Glutamatergic neuron (in vitro differentiated cells): ENCODE data around the gene UBALD2. TPM values are rescaled to one million over a fixed set of nuclear protein-coding genes. Genes with fewer than 3 reads are reported as not detected.

Experiments
- DNase-seq: peaks from one replicate; pipeline ENCODE4 v3.0.0; 2022
- H3K27ac Mint-ChIP-seq: one replicate; pipeline ENCODE4 v1.8.0; 2020; ENCODE audit warnings: mild to moderate bottlenecking, mixed read lengths, inconsistent platforms; ENCODE audit not compliant: unreplicated experiment
- H3K27me3 Mint-ChIP-seq: one replicate; pipeline ENCODE4 v1.8.0; 2020; ENCODE audit warnings: mild to moderate bottlenecking, moderate library complexity, mixed read lengths, inconsistent platforms; ENCODE audit not compliant: unreplicated experiment
- H3K36me3 Mint-ChIP-seq: one replicate; pipeline ENCODE4 v1.8.0; 2020; ENCODE audit warnings: mild to moderate bottlenecking, mixed read lengths, inconsistent platforms; ENCODE audit not compliant: unreplicated experiment
- H3K4me1 Mint-ChIP-seq: one replicate; pipeline ENCODE4 v1.8.0; 2020; ENCODE audit warnings: mild to moderate bottlenecking, low read depth, mixed read lengths, inconsistent platforms; ENCODE audit not compliant: unreplicated experiment
- H3K4me3 Mint-ChIP-seq: one replicate; pipeline ENCODE4 v1.8.0; 2020; ENCODE audit warnings: mild to moderate bottlenecking, mixed read lengths, inconsistent platforms; ENCODE audit not compliant: unreplicated experiment
- H3K9me3 Mint-ChIP-seq: one replicate; pipeline ENCODE4 v1.8.0; 2020; ENCODE audit warnings: mild to moderate bottlenecking, moderate library complexity, mixed read lengths, inconsistent platforms; ENCODE audit not compliant: unreplicated experiment
- total RNA-seq: library from RNA; stranded (reverse); fragmentation: NEBNext Ultra II Directional; extraction: Animal tissue kit (Norgen Biotek cat#: 25700); gene quantifications from one replicate; pipeline ENCODE4 v1.2.1, GENCODE V29; 2021; ENCODE audit not compliant: unreplicated experiment
- TF ChIP-seq, protein P1 (sequence below): fragments of 200-600 bp; sonication (generic); IDR thresholded peaks from one replicate; pipeline ENCODE4 v1.5.0; 2021; ENCODE audit not compliant: partially characterized antibody, unreplicated experiment

Gene UBALD2
- total RNA-seq, 1 donor from 2014 or later, result 58.7 TPM

DNA sequence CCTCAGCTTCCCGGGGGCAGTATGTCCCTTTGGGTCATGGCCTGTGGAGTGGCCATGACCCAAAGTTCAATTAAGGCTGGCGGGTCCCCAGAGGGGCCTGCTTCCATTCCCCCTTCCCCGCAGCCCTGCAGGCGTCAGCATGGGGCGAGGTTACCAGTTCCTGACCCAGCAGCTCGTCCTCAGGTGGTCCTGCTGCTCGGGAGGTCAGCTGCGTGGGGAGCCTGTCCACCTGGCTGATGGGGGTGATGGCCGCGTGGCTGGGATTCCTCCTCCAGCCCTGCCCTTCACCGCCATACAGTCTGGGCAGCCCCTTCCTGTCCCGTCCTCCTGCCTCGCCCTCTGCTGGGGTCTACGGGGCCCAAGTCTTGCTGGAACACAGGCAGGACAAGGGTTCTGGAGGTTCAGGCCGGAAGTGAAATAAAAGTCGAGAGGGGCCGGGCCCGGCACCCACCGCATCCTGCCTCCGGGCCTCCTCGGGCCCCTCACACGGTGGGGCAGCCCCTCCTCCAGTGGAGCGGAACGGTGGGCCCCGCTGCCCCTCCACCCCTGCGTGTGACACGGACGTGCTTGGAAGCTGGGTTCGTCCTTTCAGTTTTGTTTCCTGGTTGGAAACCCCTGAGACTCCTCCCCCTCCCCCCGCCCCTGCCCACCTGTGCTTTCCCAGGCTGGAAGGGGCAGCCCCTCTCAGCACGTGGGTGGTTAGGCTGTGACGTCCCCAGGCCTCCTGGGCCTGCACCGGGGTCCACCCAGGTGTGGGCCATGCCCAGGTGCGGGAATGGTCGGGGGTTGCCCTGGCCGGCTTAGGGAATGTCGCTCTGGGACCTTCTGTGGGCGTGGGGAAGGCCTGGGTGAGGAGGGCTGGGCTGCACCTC is 6.8 kb downstream of the UBALD2 start:
- Mint-ChIP-seq H3K27me3 (peaks cover 9% of the 10 kb centered on the region), H3K27ac (no peak overlapping the region), H3K9me3 (peaks cover 6% of the 10 kb centered on the region), H3K36me3 (no peaks in the 10 kb centered on the region), H3K4me1 (peaks cover 17% of the 10 kb centered on the region), H3K4me3 (no peak overlapping the region)
- DNase-seq, result no peak
- TF ChIP-seq, protein P1, sequence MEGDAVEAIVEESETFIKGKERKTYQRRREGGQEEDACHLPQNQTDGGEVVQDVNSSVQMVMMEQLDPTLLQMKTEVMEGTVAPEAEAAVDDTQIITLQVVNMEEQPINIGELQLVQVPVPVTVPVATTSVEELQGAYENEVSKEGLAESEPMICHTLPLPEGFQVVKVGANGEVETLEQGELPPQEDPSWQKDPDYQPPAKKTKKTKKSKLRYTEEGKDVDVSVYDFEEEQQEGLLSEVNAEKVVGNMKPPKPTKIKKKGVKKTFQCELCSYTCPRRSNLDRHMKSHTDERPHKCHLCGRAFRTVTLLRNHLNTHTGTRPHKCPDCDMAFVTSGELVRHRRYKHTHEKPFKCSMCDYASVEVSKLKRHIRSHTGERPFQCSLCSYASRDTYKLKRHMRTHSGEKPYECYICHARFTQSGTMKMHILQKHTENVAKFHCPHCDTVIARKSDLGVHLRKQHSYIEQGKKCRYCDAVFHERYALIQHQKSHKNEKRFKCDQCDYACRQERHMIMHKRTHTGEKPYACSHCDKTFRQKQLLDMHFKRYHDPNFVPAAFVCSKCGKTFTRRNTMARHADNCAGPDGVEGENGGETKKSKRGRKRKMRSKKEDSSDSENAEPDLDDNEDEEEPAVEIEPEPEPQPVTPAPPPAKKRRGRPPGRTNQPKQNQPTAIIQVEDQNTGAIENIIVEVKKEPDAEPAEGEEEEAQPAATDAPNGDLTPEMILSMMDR, result no peak

DNA sequence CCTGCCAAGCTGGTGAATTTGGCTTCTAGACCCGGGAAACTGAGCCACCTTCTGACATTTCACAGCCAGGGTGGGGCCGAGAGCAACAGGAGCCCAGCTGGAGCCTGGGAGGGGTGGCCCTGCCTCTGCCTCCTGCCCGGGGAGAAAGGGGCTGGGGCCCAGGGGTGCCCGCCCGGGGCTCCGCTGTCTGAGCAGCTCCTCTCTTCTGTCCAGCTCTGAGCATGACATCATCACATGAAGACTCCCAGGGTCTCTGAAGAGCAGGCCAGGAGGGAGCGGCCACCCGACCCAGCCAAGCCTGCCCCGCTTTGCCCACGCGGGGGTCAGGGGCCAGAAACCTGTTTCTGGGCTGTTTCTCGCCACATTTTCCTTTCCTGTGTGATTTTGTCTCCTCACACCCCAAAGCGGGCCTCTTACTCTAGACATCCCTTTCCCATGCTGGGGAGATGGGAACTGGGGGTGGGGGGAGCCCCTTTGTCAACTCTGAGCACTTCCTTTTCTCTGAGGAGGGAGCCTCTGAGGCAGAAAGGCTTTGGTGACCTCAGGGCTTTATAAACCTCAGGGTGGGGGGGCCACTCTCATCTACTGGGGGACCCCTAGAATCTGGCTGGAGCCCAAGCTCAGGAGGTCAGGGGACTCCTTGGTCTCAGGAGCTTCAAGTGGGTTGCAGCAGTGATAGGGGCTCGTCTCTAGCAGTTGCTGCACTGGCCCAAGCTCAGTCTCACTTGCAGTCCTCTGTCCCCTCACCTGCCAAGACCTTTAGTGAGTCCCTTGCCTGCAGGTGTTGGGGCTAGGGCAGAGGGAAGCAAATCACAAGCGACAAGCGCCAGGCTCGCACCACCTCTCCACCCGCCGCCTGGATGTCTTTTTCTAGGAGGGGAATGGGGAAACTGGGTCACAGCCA is 7.6 kb downstream of the UBALD2 start:
- H3K4me1 Mint-ChIP-seq, result peaks cover 16% of the 10 kb centered on the region
- H3K4me3 Mint-ChIP-seq, result no peak overlapping the region
- DNase-seq, result no peak
- no peaks in the 10 kb centered on the region for H3K36me3 Mint-ChIP-seq
- H3K9me3 Mint-ChIP-seq, result peaks cover 4% of the 10 kb centered on the region
- TF ChIP-seq, protein P1, result no peak
- H3K27ac Mint-ChIP-seq, result no peak overlapping the region
- peaks cover 7% of the 10 kb centered on the region for H3K27me3 Mint-ChIP-seq

DNA sequence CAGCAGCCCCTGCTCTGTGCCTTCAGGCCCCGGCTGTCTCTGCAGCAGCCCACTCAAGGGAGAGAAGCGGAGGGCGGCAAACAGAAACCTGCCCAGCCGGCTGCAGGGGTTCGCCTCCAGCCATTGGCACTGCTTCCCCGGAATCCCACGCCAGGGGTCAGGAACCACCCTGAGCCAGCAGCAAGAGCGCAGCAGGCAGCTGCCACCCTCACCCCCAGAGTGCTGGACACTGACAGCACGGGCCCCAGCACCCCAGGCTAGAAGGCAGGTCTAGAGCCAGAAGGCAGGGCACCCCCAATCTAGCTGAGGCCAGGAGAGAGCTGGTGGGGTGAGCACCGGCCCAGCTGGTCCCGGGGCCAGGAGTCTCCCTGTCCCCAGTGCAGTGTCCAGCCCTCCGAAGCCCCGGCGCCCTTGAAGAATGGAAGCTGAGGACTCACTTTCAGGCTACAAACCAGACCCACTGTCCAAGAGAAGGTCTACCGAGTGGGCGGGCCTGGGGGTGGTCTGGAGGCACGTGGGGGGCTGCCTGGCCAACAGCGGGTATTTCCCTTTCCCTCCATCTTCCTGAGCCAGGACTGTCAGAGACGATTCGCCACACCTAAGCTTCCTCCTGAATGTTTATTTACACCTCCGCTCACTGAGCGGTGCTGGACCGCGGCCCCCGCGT is 8.4 kb downstream of the UBALD2 start:
- no peak for DNase-seq
- no peaks in the 10 kb centered on the region for H3K36me3 Mint-ChIP-seq
- H3K27me3 Mint-ChIP-seq, result peaks cover 4% of the 10 kb centered on the region
- H3K9me3 Mint-ChIP-seq, result peaks cover 2% of the 10 kb centered on the region
- no peak overlapping the region for H3K27ac Mint-ChIP-seq
- TF ChIP-seq, protein P1, result no peak
- H3K4me3 Mint-ChIP-seq, result no peak overlapping the region
- peaks cover 11% of the 10 kb centered on the region for H3K4me1 Mint-ChIP-seq

DNA sequence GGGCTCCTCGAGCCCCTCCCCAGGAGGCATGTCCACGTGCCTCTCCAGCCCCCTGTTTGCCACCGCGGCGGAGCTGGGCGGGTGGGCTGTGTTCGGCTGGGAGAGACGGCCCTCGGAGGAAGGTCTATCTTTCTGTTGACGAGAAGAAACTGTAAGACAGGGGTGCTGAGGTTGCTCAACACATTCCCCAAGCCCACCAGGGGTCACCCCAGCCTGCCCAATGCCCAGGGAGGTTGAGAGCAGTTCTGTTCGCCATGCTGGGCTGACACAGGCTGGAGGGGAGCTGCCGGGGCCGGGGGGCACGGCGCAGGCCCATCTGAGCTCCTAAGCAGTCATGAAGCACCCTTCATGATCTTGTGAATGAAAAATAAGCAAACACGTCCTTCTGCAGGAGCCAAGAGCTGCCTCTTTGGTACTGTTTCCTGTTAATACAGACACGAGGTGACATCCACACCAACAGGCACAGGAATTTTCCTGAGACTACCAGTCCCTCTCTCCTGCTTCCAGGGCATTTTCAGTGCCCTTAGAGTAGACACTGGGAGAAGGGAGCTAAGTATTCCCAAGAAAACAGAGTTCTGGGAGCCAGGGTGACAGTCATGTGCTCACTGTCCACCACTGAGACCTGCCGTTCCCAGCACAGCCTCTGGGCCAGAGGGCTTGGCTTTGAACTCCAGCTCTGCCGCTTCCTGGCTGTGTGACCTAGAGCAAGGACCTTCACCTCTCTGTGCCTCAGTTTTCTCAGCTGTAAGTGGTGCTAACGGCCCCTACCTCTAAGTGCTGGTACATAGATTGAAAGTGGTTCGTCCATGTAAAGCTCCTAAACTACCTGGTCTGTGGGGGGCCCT is 9.2 kb downstream of the UBALD2 start:
- no peak overlapping the region for H3K27ac Mint-ChIP-seq

More for the DNA sequence above, 9.2 kb downstream of the UBALD2 start:
- Mint-ChIP-seq H3K4me1 (peaks cover 5% of the 10 kb centered on the region), H3K4me3 (no peak overlapping the region), H3K36me3 (no peaks in the 10 kb centered on the region), H3K27me3 (no peaks in the 10 kb centered on the region), H3K9me3 (peaks cover 2% of the 10 kb centered on the region)
- DNase-seq, result peak; percentile 20
- TF ChIP-seq, protein P1, result no peak
